H9 (cell line): ENCODE measurements around the gene CABLES2. TPM values are rescaled to one million over a fixed set of nuclear protein-coding genes. Genes with fewer than 3 reads are reported as not detected.
A peak's percentile ranks its signal among the peaks of the same experiment; 100 is the strongest.

Experiments used
- DNase-seq: peaks from one replicate; pipeline ENCODE4 v3.0.0-alpha.2; 2017
- H2AFZ ChIP-seq: one replicate; pipeline ENCODE4 v1.6.1; 2013; ENCODE audit warnings: mild to moderate bottlenecking, low read length, control low read depth, moderate library complexity
- H2AK5ac ChIP-seq: 2 replicates; pipeline ENCODE4 v1.6.1; 2013; ENCODE audit warnings: low read length, control low read depth, mixed read lengths; ENCODE audit not compliant: insufficient read length
- H2BK120ac ChIP-seq: one replicate; pipeline ENCODE4 v1.6.1; 2013; ENCODE audit warnings: low read depth, mild to moderate bottlenecking, low read length, control low read depth, inconsistent platforms; ENCODE audit not compliant: poor library complexity, severe bottlenecking
- H2BK12ac ChIP-seq: 2 replicates; pipeline ENCODE4 v1.6.1; 2013; ENCODE audit warnings: low read length, control low read depth, mixed read lengths, low read depth; ENCODE audit not compliant: insufficient read length
- H2BK15ac ChIP-seq: 2 replicates; pipeline ENCODE4 v1.6.1; 2013; ENCODE audit warnings: low read depth, low read length, control low read depth
- H2BK20ac ChIP-seq: one replicate; pipeline ENCODE4 v1.6.1; 2013; ENCODE audit warnings: low read depth, mild to moderate bottlenecking, low read length, control low read depth, inconsistent platforms; ENCODE audit not compliant: poor library complexity, severe bottlenecking
- H2BK5ac ChIP-seq: 2 replicates; pipeline ENCODE4 v1.6.1; 2013; ENCODE audit warnings: low read length, control low read depth, mixed read lengths; ENCODE audit not compliant: insufficient read length
- H3K14ac ChIP-seq: 2 replicates; pipeline ENCODE4 v1.6.1; 2013; ENCODE audit warnings: low read length, control low read depth; ENCODE audit not compliant: insufficient read depth
- H3K18ac ChIP-seq: 2 replicates; pipeline ENCODE4 v1.6.1; 2013; ENCODE audit warnings: low read depth, mild to moderate bottlenecking, mixed read lengths, low read length, control low read depth; ENCODE audit not compliant: insufficient read length
- H3K23ac ChIP-seq: 2 replicates; pipeline ENCODE4 v1.6.1; 2013; ENCODE audit warnings: low read length, control low read depth, mixed read lengths, low read depth; ENCODE audit not compliant: insufficient read length
- H3K23me2 ChIP-seq: 2 replicates; pipeline ENCODE4 v1.6.1; 2013; ENCODE audit warnings: low read depth, mild to moderate bottlenecking, mixed read lengths, low read length, control low read depth; ENCODE audit not compliant: insufficient read length, poor library complexity, severe bottlenecking
- H3K27ac ChIP-seq: 2 replicates; pipeline ENCODE4 v1.5.1; 2013; ENCODE audit warnings: low read length, control low read depth, mixed read lengths, low read depth; ENCODE audit not compliant: insufficient read length
- H3K27me3 ChIP-seq: 2 replicates; pipeline ENCODE4 v1.6.1; 2013; ENCODE audit warnings: low read length, control low read depth, inconsistent platforms; ENCODE audit not compliant: insufficient read depth
- H3K4ac ChIP-seq: 2 replicates; pipeline ENCODE4 v1.6.1; 2013; ENCODE audit warnings: low read depth, mild to moderate bottlenecking, control low read depth, inconsistent platforms, low read length, moderate library complexity
- H3K4me1 ChIP-seq: 2 replicates; pipeline ENCODE4 v1.6.1; 2013; ENCODE audit warnings: low read length, control low read depth, inconsistent platforms; ENCODE audit not compliant: insufficient read depth
- H3K4me2 ChIP-seq: 2 replicates; pipeline ENCODE4 v1.6.1; 2013; ENCODE audit warnings: low read length, control low read depth, mixed read lengths; ENCODE audit not compliant: insufficient read length, insufficient read depth
- H3K56ac ChIP-seq: 2 replicates; pipeline ENCODE4 v1.6.1; 2013; ENCODE audit warnings: low read depth, mild to moderate bottlenecking, mixed read lengths, low read length, control low read depth; ENCODE audit not compliant: insufficient read length
- H3K79me1 ChIP-seq: 2 replicates; pipeline ENCODE4 v1.6.1; 2013; ENCODE audit warnings: low read depth, mild to moderate bottlenecking, moderate library complexity, low read length, control low read depth, inconsistent platforms; ENCODE audit not compliant: insufficient read depth, poor library complexity, severe bottlenecking
- H3K79me2 ChIP-seq: 2 replicates; pipeline ENCODE4 v1.6.1; 2013; ENCODE audit warnings: low read length, control low read depth, inconsistent platforms; ENCODE audit not compliant: insufficient read depth
- H3K9ac ChIP-seq: 2 replicates; pipeline ENCODE4 v1.6.1; 2013; ENCODE audit warnings: low read length, control low read depth, mixed read lengths; ENCODE audit not compliant: insufficient read length; ENCODE audit errors: extremely low read depth
- H3K9me3 ChIP-seq: one replicate; pipeline ENCODE4 v1.6.1; 2013; ENCODE audit warnings: low read depth, low read length, inconsistent platforms; ENCODE audit not compliant: control insufficient read depth
- H3T11ph ChIP-seq: one replicate; pipeline ENCODE4 v1.6.1; 2013; ENCODE audit warnings: mild to moderate bottlenecking, low read length, control low read depth, inconsistent platforms
- H4K20me1 ChIP-seq: one replicate; pipeline ENCODE4 v1.6.1; 2013; ENCODE audit not compliant: control insufficient read depth, insufficient read length, insufficient read depth
- H4K5ac ChIP-seq: 2 replicates; pipeline ENCODE4 v1.6.1; 2013; ENCODE audit warnings: low read depth, mild to moderate bottlenecking, mixed read lengths, low read length, control low read depth; ENCODE audit not compliant: insufficient read length
- H4K8ac ChIP-seq: replicated peaks from 2 replicates; pipeline ENCODE4 v1.6.1; 2013; ENCODE audit warnings: low read length, control low read depth, mixed read lengths, low read depth; ENCODE audit not compliant: insufficient read length
- H4K91ac ChIP-seq: 2 replicates; pipeline ENCODE4 v1.6.1; 2013; ENCODE audit warnings: low read depth, mild to moderate bottlenecking, moderate library complexity, mixed read lengths, low read length, control low read depth; ENCODE audit not compliant: insufficient read length
- H3K27ac Mint-ChIP-seq, 3 experiments: 2 replicates in 2 of 3; 3 replicates in 1 of 3; pipeline ENCODE4 v1.8.0; 2020 to 2021; ENCODE audit warnings: mixed read lengths in 3 of 3, mild to moderate bottlenecking in 1 of 3, moderate library complexity in 1 of 3
- H3K27me3 Mint-ChIP-seq: 2 replicates; pipeline ENCODE4 v1.8.0; 2021; ENCODE audit warnings: low read depth, mild to moderate bottlenecking, moderate library complexity, mixed read lengths
- H3K36me3 Mint-ChIP-seq, 3 experiments: 2 replicates in 2 of 3; 3 replicates in 1 of 3; pipeline ENCODE4 v1.8.0; 2020 to 2021; ENCODE audit warnings: low read depth in 3 of 3, mixed read lengths in 3 of 3; ENCODE audit not compliant: insufficient read depth in 1 of 3
- H3K4me1 Mint-ChIP-seq, 2 experiments: 2 replicates each; pipeline ENCODE4 v1.8.0; 2020; ENCODE audit warnings: mixed read lengths in 2 of 2
- H3K4me3 Mint-ChIP-seq, 2 experiments: 2 replicates in 1 of 2; 3 replicates in 1 of 2; pipeline ENCODE4 v1.8.0; 2020 to 2021; ENCODE audit warnings: mild to moderate bottlenecking in 2 of 2, mixed read lengths in 2 of 2, moderate library complexity in 1 of 2
- H3K9me3 Mint-ChIP-seq, 2 experiments: 2 replicates in 1 of 2; 3 replicates in 1 of 2; pipeline ENCODE4 v1.8.0; 2020; ENCODE audit warnings: mild to moderate bottlenecking in 2 of 2, mixed read lengths in 2 of 2, moderate library complexity in 1 of 2
- CTCF ChIP-seq: fragments of 200-600 bp; sonication (generic); conservative IDR thresholded peaks from 3 replicates; pipeline ENCODE4 v1.8.0; 2021; ENCODE audit warnings: antibody characterized with exemption, mild to moderate bottlenecking
- WGBS: extraction: QIAGEN DNeasy Blood & Tissue Kit; methylation state at CpG from one replicate; pipeline ENCODE4 v1.1.7; 2013; ENCODE audit warnings: missing lambda C conversion rate, low lambda C conversion rate, mixed read lengths; ENCODE audit not compliant: insufficient read length; ENCODE audit errors: extremely low coverage; 5-methylcytosine and 5-hydroxymethylcytosine counted together
- total RNA-seq: library from RNA; stranded (reverse); gene quantifications from 2 replicates; pipeline ENCODE4 v1.2.1, GENCODE V29; 2021

Gene CABLES2
- total RNA-seq, 1 experiment from 2014 or later = 10.8 TPM

DNA sequence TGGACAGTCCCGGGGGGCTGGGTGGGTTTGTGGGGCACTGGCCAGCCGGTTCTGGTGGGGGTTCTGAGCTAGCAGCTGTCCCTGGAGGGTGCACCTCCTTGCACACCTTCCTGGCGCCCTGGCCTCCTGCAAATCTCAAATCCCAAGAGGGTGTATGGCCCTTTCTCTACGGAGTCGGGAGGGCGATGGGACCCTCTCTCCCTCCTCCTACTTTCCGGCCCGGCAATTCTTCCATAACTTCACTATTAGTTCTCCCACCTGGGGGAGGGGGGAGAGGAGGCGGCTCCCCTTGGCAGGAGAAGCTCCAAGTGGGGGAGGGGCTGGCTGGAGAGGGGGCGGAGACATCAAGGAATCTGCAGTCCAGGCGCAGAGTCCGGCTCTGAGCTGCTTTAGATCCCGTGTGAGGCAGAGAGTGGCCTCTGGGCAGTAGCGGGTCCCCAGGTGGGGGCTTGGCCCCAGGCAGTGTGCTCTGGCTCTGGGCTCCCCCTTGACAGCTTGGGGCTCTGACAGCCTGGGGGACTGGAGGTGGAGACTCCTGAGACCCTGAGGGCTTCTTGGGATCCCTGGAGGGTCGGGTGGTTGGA lies 38.6 kb downstream of the CABLES2 start:
- no peak overlapping the region for H2AFZ ChIP-seq
- H3K18ac ChIP-seq = no peak overlapping the region
- H3K56ac ChIP-seq = no peak overlapping the region
- H4K5ac ChIP-seq = no peak overlapping the region
- TF ChIP-seq CTCF = no peak
- H2BK120ac ChIP-seq = no peak overlapping the region
- no peaks in the 10 kb centered on the region for H3K27me3 ChIP-seq
- H3K79me1 ChIP-seq = peaks cover 3% of the 10 kb centered on the region
- Mint-ChIP-seq H3K27ac (no peak overlapping the region), H3K9me3 (peaks cover 0 to 6% of the 10 kb centered on the region in 2 experiments; a peak in 2 of 5 replicates), H3K36me3 (peaks cover 0 to 4% (median 3%) of the 10 kb centered on the region in 3 experiments; a peak in 3 of 7 replicates), H3K4me3 (peak overlapping the region; percentile 58 to 77), H3K27me3 (no peaks in the 10 kb centered on the region; the same call in 1 of the 2 replicates), H3K4me1 (peaks cover 27 to 36% of the 10 kb centered on the region in 2 experiments)
- H3K9ac ChIP-seq = no peak overlapping the region
- H4K91ac ChIP-seq = no peak overlapping the region
- peaks cover 6% of the 10 kb centered on the region; the same call in 1 of the 2 replicates for H3K79me2 ChIP-seq
- H2BK15ac ChIP-seq = no peak overlapping the region
- H3T11ph ChIP-seq = no peak overlapping the region
- no peak overlapping the region for H2AK5ac ChIP-seq
- peak; percentile 86 for DNase-seq
- no peak overlapping the region for H3K4ac ChIP-seq
- H2BK20ac ChIP-seq = no peak overlapping the region
- peaks cover 9% of the 10 kb centered on the region; the same call in 1 of the 2 replicates for H3K4me1 ChIP-seq
- H2BK12ac ChIP-seq = no peak overlapping the region
- H3K23me2 ChIP-seq = peaks cover 17% of the 10 kb centered on the region
- no peaks in the 10 kb centered on the region for H3K9me3 ChIP-seq
- no peak overlapping the region for H3K27ac ChIP-seq
- peak overlapping the region; percentile 59 for H3K4me2 ChIP-seq
- WGBS = no CpG with 5 or more reads among the region's 15 CpGs
- H4K20me1 ChIP-seq = no peaks in the 10 kb centered on the region
- no peak overlapping the region for H2BK5ac ChIP-seq
- no peak overlapping the region for H3K14ac ChIP-seq
- no peak overlapping the region for H3K23ac ChIP-seq
- no peak overlapping the region for H4K8ac ChIP-seq
